HepG2 (cell line): ENCODE data around the gene SFXN2. TPM values are rescaled to one million over a fixed set of nuclear protein-coding genes. Genes with fewer than 3 reads are reported as not detected.

Experiments used
- ATAC-seq: fragments of 200-7000 bp; cut with Tn5 transposase; 3 replicates; pipeline ENCODE4 v1.9.1; 2020; ENCODE audit warnings: mild to moderate bottlenecking, moderate library complexity
- BruUV-seq: library from RNA; stranded (reverse); fragments of 400-500 nt; replicated peaks from 2 replicates; lab custom pipeline; 2021; lab: Mats Ljungman, UMichigan
- CTCF ChIA-PET: fragments of 300-600 bp; formaldehyde crosslinking; extraction: SDS; loops from one replicate; lab custom pipeline; 2021; ENCODE audit warnings: low total read pairs, inconsistent platforms, low intra/inter-chr PET ratio; lab: Yijun Ruan, JAX
- POLR2A ChIA-PET: fragments of 350-600 bp; sonication (Branson Sonifier 250); formaldehyde crosslinking; loops from one replicate; lab custom pipeline; 2020; ENCODE audit warnings: antibody characterized with exemption, inconsistent platforms; lab: Yijun Ruan, JAX
- DNase-seq: peaks from one replicate; pipeline ENCODE4 v3.0.0-alpha.2; 2015; ENCODE audit warnings: low spot score
- FAIRE-seq: peaks from 3 replicates; lab custom pipeline; 2011; peaks lifted over from hg19 to GRCh38; lab: Jason Lieb, UNC
- H2AFZ ChIP-seq: one replicate; pipeline ENCODE4 v1.6.1; 2011; ENCODE audit warnings: low read length, inconsistent platforms
- H3K27ac ChIP-seq: fragments of 300-600 bp; 3 replicates; pipeline ENCODE4 v1.8.0; 2011; ENCODE audit warnings: mixed run types, mild to moderate bottlenecking, mixed read lengths, low read length, inconsistent platforms; ENCODE audit not compliant: insufficient read depth; ENCODE audit errors: extremely low read length
- H3K27me3 ChIP-seq, 2 experiments: fragments of 200-600 bp in 1 of 2; 2 replicates in 1 of 2; 3 replicates in 1 of 2; pipeline versions ENCODE4 v1.6.0 to v1.8.0; 2011; ENCODE audit warnings: low read length in 2 of 2, mild to moderate bottlenecking in 2 of 2, moderate library complexity in 2 of 2, inconsistent platforms in 1 of 2; ENCODE audit not compliant: insufficient read depth in 2 of 2, control insufficient read depth in 1 of 2
- H3K36me3 ChIP-seq, 2 experiments: fragments of 200-600 bp in 1 of 2; replicated peaks in 1 of 2; 2 replicates in 1 of 2; 3 replicates in 1 of 2; pipeline versions ENCODE4 v1.5.1 to v1.8.0; 2011; ENCODE audit warnings: low read length in 2 of 2, inconsistent platforms in 1 of 2; ENCODE audit not compliant: insufficient read depth in 2 of 2, control insufficient read depth in 1 of 2
- H3K4me1 ChIP-seq: 2 replicates; pipeline ENCODE4 v1.5.1; 2012; ENCODE audit warnings: low read length, inconsistent platforms; ENCODE audit not compliant: insufficient read depth
- H3K4me2 ChIP-seq: 2 replicates; pipeline ENCODE4 v1.6.0; 2011; ENCODE audit warnings: low read depth, low read length, inconsistent platforms
- H3K4me3 ChIP-seq, 3 experiments: fragments of 200-600 bp in 1 of 3; sonication (generic), shearing (Covaris generic) in 1 of 3; replicated peaks in 1 of 3; 2 replicates each; pipeline ENCODE4 v1.5.1; 2011 to 2016; ENCODE audit warnings: low read length in 3 of 3, inconsistent platforms in 2 of 3, low read depth in 2 of 3, mild to moderate bottlenecking in 2 of 3, control low read depth in 1 of 3, mixed read lengths in 1 of 3; ENCODE audit not compliant: insufficient read depth in 1 of 3
- H3K79me2 ChIP-seq: one replicate; pipeline ENCODE4 v1.6.1; 2011; ENCODE audit warnings: low read length, inconsistent platforms; ENCODE audit not compliant: insufficient read depth
- H3K9ac ChIP-seq: 2 replicates; pipeline ENCODE4 v1.6.0; 2011; ENCODE audit warnings: mild to moderate bottlenecking, low read depth, low read length, inconsistent platforms; ENCODE audit not compliant: insufficient read depth
- H3K9me3 ChIP-seq: 2 replicates; pipeline ENCODE4 v1.5.1; 2012; ENCODE audit warnings: mild to moderate bottlenecking, low read length
- H4K20me1 ChIP-seq: 2 replicates; pipeline ENCODE4 v1.6.0; 2011; ENCODE audit warnings: inconsistent platforms, mild to moderate bottlenecking, low read length, moderate library complexity; ENCODE audit not compliant: insufficient read depth
- MAFF ChIP-seq: IDR thresholded peaks from 2 replicates; pipeline ENCODE4 v1.6.1; 2011; ENCODE audit warnings: low read depth, low read length, improper control_type of control experiment
- PHF8 ChIP-seq: sonication (generic); formaldehyde crosslinking; IDR thresholded peaks from 2 replicates; pipeline ENCODE4 v1.5.0; 2020; ENCODE audit warnings: missing genetic modification reagents
- SSRP1 ChIP-seq: IDR thresholded peaks from 2 replicates; pipeline ENCODE4 v1.6.1; 2016; ENCODE audit warnings: control low read depth
- TCF7 ChIP-seq: sonication (generic); IDR thresholded peaks from 2 replicates; pipeline ENCODE4 v1.6.1; 2016; ENCODE audit warnings: antibody characterized with exemption, low read depth
- ZNF510 ChIP-seq: sonication (generic); formaldehyde crosslinking; IDR thresholded peaks from 2 replicates; pipeline ENCODE4 v1.4.0; 2020; ENCODE audit warnings: low read depth, mild to moderate bottlenecking, missing genetic modification reagents
- WGBS: methylation state at CpG from one replicate; pipeline ENCODE4 v1.1.6; 2017; ENCODE audit warnings: low lambda C conversion rate; 5-methylcytosine and 5-hydroxymethylcytosine counted together
- in situ Hi-C: cut with HindIII; loops from 2 replicates; pipeline ENCODE4 v1.10.0; 2017; ENCODE audit warnings: low pct_unique_long_range_greater_than_20kb; ENCODE audit not compliant: extremely low pct_ligation_motif_present
- intact Hi-C: fragments of 100-400 bp; cut with micrococcal nuclease; formaldehyde crosslinking; loops from one replicate; pipeline ENCODE4 v1.10.0; 2022; ENCODE audit not compliant: unreplicated experiment
- polyA plus RNA-seq, 8 experiments: library from polyadenylated mRNA; depleted of rRNA in 3 of 8; stranded (reverse) in 7 of 8; unstranded in 1 of 8; fragments of >200 nt; fragmentation: Illumina TruSeq in 4 of 8; extraction: Trizol in 4 of 8; gene quantifications; 2 replicates each; pipeline versions ENCODE4 v1.2.1 to v1.2.3, GENCODE V29; 2011 to 2016; ENCODE audit warnings: low read depth in 4 of 8, missing spikeins in 1 of 8, mixed read lengths in 1 of 8; ENCODE audit not compliant: insufficient read depth in 1 of 8
- total RNA-seq, 5 experiments: library from RNA; depleted of rRNA; stranded (reverse); fragments of >200 nt; fragmentation: Illumina TruSeq; extraction: Trizol; gene quantifications; 2 replicates each; pipeline ENCODE4 v1.2.3, GENCODE V29; 2016; ENCODE audit warnings: low read depth in 1 of 5
- TF ChIP-seq, protein P1 (sequence below): sonication (generic); formaldehyde crosslinking; IDR thresholded peaks from 2 replicates; pipeline ENCODE4 v1.5.0; 2020; ENCODE audit warnings: mild to moderate bottlenecking, missing genetic modification reagents, moderate library complexity

SFXN2 gene
- total and polyA plus RNA-seq, 2 of the 13 experiments (the other 11 are each of a cell fraction or from before 2014, with no cell fraction given), result 12.8 to 21.1 TPM

DNA sequence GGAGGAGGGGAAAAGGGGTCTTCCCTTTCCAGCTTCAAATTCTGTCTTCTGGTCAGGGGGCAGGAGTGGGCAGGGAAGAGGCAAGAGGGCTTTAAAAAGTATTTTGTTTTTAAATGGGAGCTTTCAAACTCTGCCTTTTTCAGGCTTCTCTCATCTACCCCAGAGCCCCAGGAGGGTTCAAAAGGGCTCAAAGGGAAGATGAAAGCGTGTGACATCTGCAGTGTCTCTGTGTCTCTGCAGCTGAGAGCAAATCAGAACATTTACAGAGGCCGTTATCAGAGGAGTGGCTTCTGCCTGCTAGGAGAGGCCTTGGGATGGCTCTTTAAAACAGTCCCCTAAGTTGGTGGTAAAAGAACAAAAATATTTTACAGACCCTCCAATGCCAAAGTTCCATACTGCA, 39.9 kb upstream of the SFXN2 start:
- in situ Hi-C loops (no loop called here), intact Hi-C loops (no loop called here)
- H4K20me1 ChIP-seq, result no peaks in the 10 kb centered on the region
- H3K9me3 ChIP-seq, result no peaks in the 10 kb centered on the region
- no peaks in the 10 kb centered on the region for H3K79me2 ChIP-seq
- H3K4me3 ChIP-seq, result peak overlapping the region; percentile 47 to 69 (median 48); a peak in 5 of 6 replicates
- TF ChIP-seq ZNF510 (CRISPR knock-in tag), result no peak
- TF ChIP-seq, protein P1, sequence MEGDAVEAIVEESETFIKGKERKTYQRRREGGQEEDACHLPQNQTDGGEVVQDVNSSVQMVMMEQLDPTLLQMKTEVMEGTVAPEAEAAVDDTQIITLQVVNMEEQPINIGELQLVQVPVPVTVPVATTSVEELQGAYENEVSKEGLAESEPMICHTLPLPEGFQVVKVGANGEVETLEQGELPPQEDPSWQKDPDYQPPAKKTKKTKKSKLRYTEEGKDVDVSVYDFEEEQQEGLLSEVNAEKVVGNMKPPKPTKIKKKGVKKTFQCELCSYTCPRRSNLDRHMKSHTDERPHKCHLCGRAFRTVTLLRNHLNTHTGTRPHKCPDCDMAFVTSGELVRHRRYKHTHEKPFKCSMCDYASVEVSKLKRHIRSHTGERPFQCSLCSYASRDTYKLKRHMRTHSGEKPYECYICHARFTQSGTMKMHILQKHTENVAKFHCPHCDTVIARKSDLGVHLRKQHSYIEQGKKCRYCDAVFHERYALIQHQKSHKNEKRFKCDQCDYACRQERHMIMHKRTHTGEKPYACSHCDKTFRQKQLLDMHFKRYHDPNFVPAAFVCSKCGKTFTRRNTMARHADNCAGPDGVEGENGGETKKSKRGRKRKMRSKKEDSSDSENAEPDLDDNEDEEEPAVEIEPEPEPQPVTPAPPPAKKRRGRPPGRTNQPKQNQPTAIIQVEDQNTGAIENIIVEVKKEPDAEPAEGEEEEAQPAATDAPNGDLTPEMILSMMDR (CRISPR knock-in tag), result 0 out of 2 replicates have a peak, but pooled peaks have one; percentile 3
- TF ChIP-seq TCF7, result peak; percentile 37; the same call in 1 of the 2 replicates
- no peak for TF ChIP-seq SSRP1 (CRISPR knock-in tag)
- no peak for TF ChIP-seq MAFF
- TF ChIP-seq PHF8 (CRISPR knock-in tag), result 0 out of 2 replicates have a peak, but pooled peaks have one; percentile 7
- CTCF ChIA-PET, result no interaction called here
- ATAC-seq (peak; percentile 13), FAIRE-seq (no peak), DNase-seq (peak; percentile 53)
- H2AFZ ChIP-seq, result no peak overlapping the region
- peaks cover 99% of the 10 kb centered on the region for H3K4me1 ChIP-seq
- no peak overlapping the region for H3K9ac ChIP-seq
- peak overlapping the region; percentile 82 for H3K4me2 ChIP-seq
- POLR2A ChIA-PET, result interaction anchor here (0.7 to 2.5 kb wide), 8 partner anchors 11 to 47 kb away, joined by 3 to 12 read pairs (median 8); no protein-coding TSS in a partner anchor
- no peaks in the 10 kb centered on the region for H3K27me3 ChIP-seq
- H3K27ac ChIP-seq, result no peak overlapping the region
- BruUV-seq, result no TSS peak
- 0% methylated on average over 2 of the region's 2 CpGs for WGBS
- no peaks in the 10 kb centered on the region for H3K36me3 ChIP-seq
